SIG-M5 (cell line): ENCODE results near the gene NR1D2.

ENCODE experiments used
- DNase-seq: peaks from one replicate; lab custom pipeline; 2025; lab: John Stamatoyannopoulos, UW

The NR1D2 gene

DNA sequence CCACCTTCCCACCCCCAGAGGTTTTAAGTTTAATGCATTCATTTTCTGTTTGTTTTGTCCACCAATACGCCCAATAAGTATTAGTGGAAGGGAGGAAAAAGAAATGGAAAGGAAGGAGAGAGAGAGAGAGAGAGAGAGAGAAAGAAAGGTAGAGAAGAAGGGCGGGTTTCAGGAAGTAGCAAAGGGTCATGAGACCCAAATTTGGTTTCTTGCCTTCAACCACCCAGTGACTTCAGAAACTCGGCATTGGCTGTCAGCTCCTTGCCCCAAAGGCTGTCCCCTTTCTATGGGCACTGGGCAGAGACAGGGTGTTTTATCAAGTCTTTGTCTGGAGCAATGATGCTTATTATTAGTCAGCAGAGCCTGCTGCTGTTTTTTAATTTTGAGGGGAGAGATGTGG is 13.5 kb upstream of the NR1D2 start:
- DNase-seq = no peak

- no peak for DNase-seq
Observed at GRCh38 chr3:23932571-23932970, 12.5 kb upstream of the NR1D2 start.

DNA sequence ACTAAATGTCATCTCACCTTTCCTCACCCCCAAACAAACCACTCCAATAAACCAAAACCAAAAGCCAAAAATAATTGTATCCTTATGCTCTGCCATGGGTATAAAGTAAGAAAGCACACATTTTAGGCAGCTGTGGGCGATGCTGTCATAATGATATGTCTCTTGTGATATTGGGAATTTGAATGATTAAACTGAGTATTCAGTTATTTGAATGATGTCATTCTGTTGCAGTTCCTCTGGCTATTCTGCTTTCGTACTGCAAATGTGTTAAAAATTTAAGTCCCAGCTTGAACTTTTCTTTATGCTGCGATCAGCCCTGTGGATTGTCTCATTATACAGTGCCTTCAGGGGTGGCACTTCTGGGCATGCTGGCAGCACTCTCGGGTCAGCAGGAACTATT is 10.8 kb upstream of the NR1D2 start:
- no peak for DNase-seq

DNA sequence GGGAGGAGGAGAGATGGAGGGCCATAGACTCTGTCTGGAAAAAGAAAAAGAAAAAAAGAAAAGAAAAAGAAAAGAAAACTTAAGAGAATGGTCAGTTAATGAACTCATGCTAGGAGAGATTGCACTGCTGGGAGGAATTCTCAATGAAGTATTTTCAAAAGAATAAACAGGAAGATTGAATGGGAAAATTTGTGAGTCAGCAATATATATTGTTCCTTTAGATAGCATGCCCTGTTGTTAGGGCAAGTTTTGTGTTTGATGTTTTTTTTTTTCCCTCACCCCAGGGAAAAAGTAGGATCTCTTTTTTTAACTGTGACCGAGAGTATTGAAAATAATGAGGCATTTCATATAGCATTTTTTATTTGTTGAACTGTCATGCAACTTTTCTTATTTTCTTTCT is 7.8 kb upstream of the NR1D2 start:
- DNase-seq = no peak

DNA sequence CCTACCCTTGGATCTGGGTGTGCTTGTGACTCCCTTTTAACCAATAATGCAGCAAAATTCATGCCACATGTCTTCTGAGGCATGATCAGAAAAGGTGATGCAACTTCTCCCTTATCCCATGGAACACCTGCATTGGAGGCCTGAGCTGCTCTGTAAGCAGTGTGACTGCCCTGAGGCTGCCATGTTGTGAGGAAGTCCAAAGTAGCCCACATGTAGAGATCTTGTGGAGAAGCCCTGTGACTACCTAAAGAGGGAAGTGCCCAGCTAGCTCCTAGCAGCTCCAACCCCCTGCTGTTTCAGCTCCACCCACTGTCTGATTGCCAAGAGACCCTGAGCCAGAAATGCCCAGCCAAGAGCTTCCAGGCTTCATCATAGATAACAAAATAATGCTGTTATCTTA is 6.4 kb upstream of the NR1D2 start:
- DNase-seq = no peak

DNA sequence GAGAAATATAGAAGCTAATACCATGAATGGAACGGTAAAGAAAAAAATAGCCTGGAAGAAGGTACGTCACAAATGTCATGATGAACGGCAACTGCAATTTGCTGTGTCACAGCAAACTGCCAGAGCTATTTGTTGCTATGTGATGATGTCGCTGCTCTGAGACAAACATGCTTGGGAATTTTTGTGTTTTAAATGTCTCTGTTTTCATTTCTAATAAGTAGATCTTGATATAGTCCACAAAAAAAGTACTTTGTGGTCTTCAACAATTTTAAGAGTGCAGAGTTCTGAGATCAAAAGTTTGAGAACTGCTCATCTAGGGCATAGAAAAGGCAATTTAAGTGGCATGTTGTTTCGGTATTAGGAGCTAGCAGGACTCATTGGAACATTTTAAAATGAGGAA is 4.3 kb upstream of the NR1D2 start:
- DNase-seq = no peak

DNA sequence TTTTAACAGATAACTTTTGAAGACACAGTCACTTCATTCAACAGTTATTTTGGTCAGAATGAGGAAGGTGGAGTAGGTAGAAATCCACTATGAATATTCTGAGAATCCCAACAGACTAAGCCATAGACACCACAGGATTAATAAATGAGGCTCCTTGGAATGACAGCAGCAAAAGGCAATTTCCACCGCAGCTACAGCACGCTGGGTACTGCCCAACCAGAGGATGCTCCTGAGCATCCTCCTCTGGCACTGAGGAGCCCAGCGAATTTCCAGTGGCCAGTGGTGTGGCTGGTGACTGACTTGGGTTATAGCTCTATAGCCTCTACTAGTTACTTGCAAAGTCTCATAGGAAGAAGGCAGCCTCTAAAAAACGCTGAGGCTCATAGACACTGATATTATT is 3.6 kb upstream of the NR1D2 start:
- DNase-seq = no peak

GRCh38 chr3:23942546-23942945 is 2.5 kb upstream of the NR1D2 start:
- no peak for DNase-seq

- DNase-seq = no peak
Observed at GRCh38 chr3:23944007-23944783, 891 bp upstream of the NR1D2 start.

DNA sequence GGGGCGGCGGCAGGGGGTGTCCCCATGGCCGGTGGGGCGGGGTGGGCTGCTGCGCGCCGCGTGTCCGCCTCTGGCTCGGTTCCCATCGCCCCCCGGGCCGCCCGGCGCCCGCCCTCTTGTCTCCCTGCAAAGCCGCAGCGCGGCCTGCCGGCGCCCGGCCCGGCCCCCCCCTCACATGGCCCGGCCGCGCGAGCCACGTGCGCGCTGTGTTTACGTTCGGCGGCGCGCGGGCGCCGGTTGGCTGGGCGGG is 502 bp downstream of the NR1D2 start:
- no peak for DNase-seq

GRCh38 chr3:23945913-23946687 is 1.0 kb downstream of the NR1D2 start:
- DNase-seq = peak; percentile 49

DNA sequence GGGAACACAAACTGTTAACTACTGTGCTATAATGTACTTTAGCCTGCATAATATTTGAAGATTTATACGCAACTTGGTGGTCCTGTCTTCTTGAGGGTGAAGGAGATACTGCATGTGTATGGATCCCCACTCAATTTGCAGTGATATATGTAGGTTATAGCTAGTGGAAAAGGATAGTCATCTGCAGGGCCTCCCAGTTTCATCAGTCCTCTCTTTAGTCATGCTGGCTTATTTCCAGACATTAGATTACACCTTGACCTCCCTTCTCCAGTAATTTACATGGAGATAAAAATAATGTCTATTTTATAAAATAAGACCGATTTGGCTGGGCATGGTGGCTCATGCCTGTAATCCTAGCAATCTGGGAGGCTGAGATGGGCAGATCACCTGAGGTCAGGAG is 3.7 kb downstream of the NR1D2 start:
- no peak for DNase-seq

- DNase-seq = no peak
Observed at GRCh38 chr3:23949784-23950183, 4.7 kb downstream of the NR1D2 start.

DNA sequence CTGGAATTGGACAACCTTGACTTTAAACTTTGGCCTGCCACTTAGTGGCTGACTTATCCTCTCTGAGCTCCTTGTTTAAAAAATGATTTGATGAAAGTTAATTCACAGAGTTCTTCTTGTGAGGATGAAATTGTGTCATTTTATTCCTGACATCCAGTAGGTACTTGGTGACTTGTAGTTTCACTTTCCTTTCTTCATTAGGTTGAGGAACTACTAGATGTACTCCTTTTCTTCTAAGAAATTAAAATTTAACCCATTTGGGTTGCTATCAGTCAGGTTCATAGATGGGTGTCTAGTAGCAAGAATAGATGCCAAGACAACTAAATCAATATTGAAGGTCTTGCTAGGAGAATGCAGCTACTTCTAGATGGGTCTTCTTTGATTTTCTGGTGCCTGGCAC is 5.2 kb downstream of the NR1D2 start:
- DNase-seq = no peak

DNA sequence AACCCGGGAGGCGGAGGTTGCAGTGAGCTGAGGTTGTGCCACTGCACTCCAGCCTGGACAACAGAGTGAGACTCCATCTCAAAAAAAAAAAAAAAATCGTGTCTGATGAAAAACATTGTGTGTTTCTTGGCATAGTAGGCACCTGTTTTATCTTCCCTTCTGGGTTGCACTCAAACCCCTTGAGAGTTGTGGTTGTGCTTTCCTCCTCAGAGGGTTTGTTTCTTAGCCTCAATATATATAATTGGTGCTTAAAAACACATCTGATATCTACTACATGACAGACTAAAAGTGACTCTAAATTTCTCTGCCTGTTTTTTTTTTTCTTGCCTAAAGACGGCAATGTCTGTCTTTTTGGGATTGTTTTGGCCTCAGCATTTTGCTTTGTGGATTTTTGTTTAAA is 7.6 kb downstream of the NR1D2 start:
- no peak for DNase-seq

GRCh38 chr3:23953523-23953922 is 8.4 kb downstream of the NR1D2 start:
- no peak for DNase-seq

- DNase-seq = no peak
Observed at GRCh38 chr3:23954144-23954543, 9.1 kb downstream of the NR1D2 start.

- DNase-seq = no peak
Observed at GRCh38 chr3:23956701-23957100, 11.6 kb downstream of the NR1D2 start.

- no peak for DNase-seq
Observed at GRCh38 chr3:23959135-23959900, 14.2 kb downstream of the NR1D2 start.

- DNase-seq = no peak
Observed at GRCh38 chr3:23960649-23961048, 15.6 kb downstream of the NR1D2 start.

GRCh38 chr3:23961066-23961465 is 16.0 kb downstream of the NR1D2 start:
- no peak for DNase-seq

- DNase-seq = no peak
Observed at GRCh38 chr3:23961913-23962312, 16.8 kb downstream of the NR1D2 start.

- no peak for DNase-seq
Observed at GRCh38 chr3:23964537-23965235, 19.6 kb downstream of the NR1D2 start.
